ENCODE data around the gene SMG9. TPM values are rescaled to one million over a fixed set of nuclear protein-coding genes. Genes with fewer than 3 reads are reported as not detected.

SMG9 gene
- total RNA-seq, 2 donors from 2014 or later: 22.9 to 45.1 TPM

GRCh38 chr19:43751466-43752220, 3.1 kb downstream of the SMG9 start:
- H3K27me3 ChIP-seq (replicated peaks; ENCODE audit: insufficient read depth): no peaks in the 10 kb centered on the region
- no peak for DNase-seq (ENCODE audit: low spot score)
- intact Hi-C loops (cut with DNase I): loop anchor here (10.0 kb wide), 1 partner anchor 217 kb away; the partner anchor contains the start of gene ZNF575
- H3K9me3 ChIP-seq: no peaks in the 10 kb centered on the region
- H3K27ac ChIP-seq: no peak overlapping the region
- TF ChIP-seq POLR2A (IDR thresholded peaks at IDR 0.05) (no peak), POLR2AphosphoS5 (IDR thresholded peaks at IDR 0.05) (no peak), CTCF (IDR thresholded peaks at IDR 0.05) (no peak)
- no peaks in the 10 kb centered on the region for H3K4me1 ChIP-seq (replicated peaks)
- H3K4me3 ChIP-seq: no peak overlapping the region
- WGBS: 79% methylated on average over 4 of the region's 4 CpGs
- peaks cover 4 to 7% of the 10 kb centered on the region in 2 donors for H3K36me3 ChIP-seq

- WGBS: 92% methylated on average over 1 of the region's 1 CpG
- DNase-seq (ENCODE audit: low spot score): no peak
- intact Hi-C loops (cut with DNase I): loop anchor here (10.0 kb wide), 1 partner anchor 215 kb away; the partner anchor contains the start of gene ZNF575
- Histone ChIP-seq H3K36me3 (peaks cover 4 to 7% of the 10 kb centered on the region in 2 donors), H3K4me1 (replicated peaks) (no peaks in the 10 kb centered on the region), H3K9me3 (no peaks in the 10 kb centered on the region), H3K27me3 (replicated peaks; ENCODE audit: insufficient read depth) (no peaks in the 10 kb centered on the region), H3K4me3 (no peak overlapping the region), H3K27ac (no peak overlapping the region)
- TF ChIP-seq CTCF (IDR thresholded peaks at IDR 0.05) (no peak), POLR2A (IDR thresholded peaks at IDR 0.05) (no peak), POLR2AphosphoS5 (IDR thresholded peaks at IDR 0.05) (no peak)
These were observed 4.9 kb downstream of the SMG9 start for GRCh38 chr19:43749898-43750297.

- Histone ChIP-seq H3K9me3 (no peaks in the 10 kb centered on the region), H3K27me3 (replicated peaks; ENCODE audit: insufficient read depth) (no peaks in the 10 kb centered on the region), H3K4me3 (no peak overlapping the region), H3K4me1 (replicated peaks) (no peaks in the 10 kb centered on the region), H3K36me3 (peaks cover 4 to 7% of the 10 kb centered on the region in 2 donors), H3K27ac (no peak overlapping the region)
- 84% methylated on average over 7 of the region's 7 CpGs for WGBS
- intact Hi-C loops (cut with DNase I): no loop called here
- TF ChIP-seq POLR2AphosphoS5 (IDR thresholded peaks at IDR 0.05) (no peak), POLR2A (IDR thresholded peaks at IDR 0.05) (no peak), CTCF (IDR thresholded peaks at IDR 0.05) (no peak)
- no peak for DNase-seq (ENCODE audit: low spot score)
These were observed 5.6 kb downstream of the SMG9 start for GRCh38 chr19:43749152-43749551.

GRCh38 chr19:43748685-43749084, 6.1 kb downstream of the SMG9 start:
- H3K36me3 ChIP-seq: peaks cover 4 to 7% of the 10 kb centered on the region in 2 donors

More at GRCh38 chr19:43748685-43749084, 6.1 kb downstream of the SMG9 start:
- 87% methylated on average over 4 of the region's 4 CpGs for WGBS
- TF ChIP-seq POLR2AphosphoS5 (IDR thresholded peaks at IDR 0.05): no peak
- TF ChIP-seq CTCF (IDR thresholded peaks at IDR 0.05): no peak
- no peak for TF ChIP-seq POLR2A (IDR thresholded peaks at IDR 0.05)
- no peaks in the 10 kb centered on the region for H3K4me1 ChIP-seq (replicated peaks)
- no peak overlapping the region for H3K27ac ChIP-seq
- intact Hi-C loops (cut with DNase I): no loop called here
- DNase-seq (ENCODE audit: low spot score): no peak
- no peak overlapping the region for H3K4me3 ChIP-seq
- no peaks in the 10 kb centered on the region for H3K27me3 ChIP-seq (replicated peaks; ENCODE audit: insufficient read depth)
- H3K9me3 ChIP-seq: no peaks in the 10 kb centered on the region
